Lower leg skin (tissue), 3 donors: ENCODE results near the gene TMEM37.

ENCODE experiments used
- POLR2A ChIP-seq, 2 donors: fragments of 450-650 bp; IDR thresholded peaks; one replicate each; pipeline ENCODE4 v1.6.1; 2016 to 2017; ENCODE audit warnings: antibody characterized with exemption in 2 of 2, mild to moderate bottlenecking in 1 of 2, moderate library complexity in 1 of 2
- TF ChIP-seq, protein P1 (sequence below), 3 donors: fragments of 450-650 bp; IDR thresholded peaks; one replicate each; pipeline ENCODE4 v1.5.1; 2016; ENCODE audit warnings: antibody characterized with exemption in 3 of 3, mild to moderate bottlenecking in 3 of 3, moderate library complexity in 2 of 3

DNA sequence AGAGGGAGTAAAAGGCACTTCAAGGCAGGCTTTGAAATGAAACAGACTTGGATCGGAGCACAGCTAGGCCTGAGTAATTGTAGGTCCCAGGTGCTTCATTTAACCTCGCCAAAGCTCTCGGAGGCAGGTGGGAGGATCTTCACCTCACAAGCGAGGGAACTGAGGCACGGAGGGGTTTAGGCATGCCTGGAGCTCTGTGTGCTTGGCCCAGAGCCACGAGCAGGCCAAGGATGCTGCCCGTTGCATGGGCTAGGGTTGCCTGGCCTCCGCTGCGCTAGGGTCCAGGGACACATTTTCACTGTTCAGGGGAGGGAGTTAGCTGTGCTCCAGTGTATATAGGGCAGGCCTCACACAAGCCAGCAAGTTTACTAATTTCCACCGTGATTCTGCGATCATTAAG lies 11.2 kb downstream of the TMEM37 start:
- TF ChIP-seq, protein P1, sequence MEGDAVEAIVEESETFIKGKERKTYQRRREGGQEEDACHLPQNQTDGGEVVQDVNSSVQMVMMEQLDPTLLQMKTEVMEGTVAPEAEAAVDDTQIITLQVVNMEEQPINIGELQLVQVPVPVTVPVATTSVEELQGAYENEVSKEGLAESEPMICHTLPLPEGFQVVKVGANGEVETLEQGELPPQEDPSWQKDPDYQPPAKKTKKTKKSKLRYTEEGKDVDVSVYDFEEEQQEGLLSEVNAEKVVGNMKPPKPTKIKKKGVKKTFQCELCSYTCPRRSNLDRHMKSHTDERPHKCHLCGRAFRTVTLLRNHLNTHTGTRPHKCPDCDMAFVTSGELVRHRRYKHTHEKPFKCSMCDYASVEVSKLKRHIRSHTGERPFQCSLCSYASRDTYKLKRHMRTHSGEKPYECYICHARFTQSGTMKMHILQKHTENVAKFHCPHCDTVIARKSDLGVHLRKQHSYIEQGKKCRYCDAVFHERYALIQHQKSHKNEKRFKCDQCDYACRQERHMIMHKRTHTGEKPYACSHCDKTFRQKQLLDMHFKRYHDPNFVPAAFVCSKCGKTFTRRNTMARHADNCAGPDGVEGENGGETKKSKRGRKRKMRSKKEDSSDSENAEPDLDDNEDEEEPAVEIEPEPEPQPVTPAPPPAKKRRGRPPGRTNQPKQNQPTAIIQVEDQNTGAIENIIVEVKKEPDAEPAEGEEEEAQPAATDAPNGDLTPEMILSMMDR (IDR thresholded peaks at IDR 0.05), result no peak
- TF ChIP-seq POLR2A (IDR thresholded peaks at IDR 0.05), result no peak
